Uterus (tissue), 4 donors: ENCODE measurements around the gene HPF1. TPM values are rescaled to one million over a fixed set of nuclear protein-coding genes. Genes with fewer than 3 reads are reported as not detected.
A peak's percentile ranks its signal among the peaks of the same experiment; 100 is the strongest.
"Not testable (repeated sequence)": the region's sequence is repeated elsewhere in the genome, so short reads cannot be mapped to it uniquely, and the experiment has no call there.

Source experiments
- DNase-seq, 2 donors: peaks; one replicate each; pipeline ENCODE4 v3.0.0-alpha.2; 2019 to 2020
- H3K27ac ChIP-seq, 2 donors: fragments of 200-600 bp; sonication (generic); 1 replicate in 1 of 2; 2 replicates in 1 of 2; pipeline ENCODE4 v1.5.1; 2016 to 2018
- H3K27me3 ChIP-seq, 2 donors: fragments of 200-600 bp; sonication (generic); one replicate each; pipeline ENCODE4 v1.5.1; 2018 to 2019; ENCODE audit warnings: control low read depth in 1 of 2
- H3K36me3 ChIP-seq, 2 donors: fragments of 200-600 bp; sonication (generic); one replicate each; pipeline ENCODE4 v1.5.1; 2019; ENCODE audit warnings: control low read depth in 1 of 2
- H3K4me1 ChIP-seq, 2 donors: fragments of 200-600 bp; sonication (generic); one replicate each; pipeline ENCODE4 v1.5.1; 2018 to 2019; ENCODE audit warnings: control low read depth in 1 of 2
- H3K4me3 ChIP-seq, 2 donors: fragments of 200-600 bp; sonication (generic); 1 replicate in 1 of 2; 2 replicates in 1 of 2; pipeline ENCODE4 v1.5.1; 2018 to 2019; ENCODE audit warnings: mild to moderate bottlenecking in 1 of 2
- H3K9me3 ChIP-seq, 2 donors: fragments of 200-600 bp; sonication (generic); one replicate each; pipeline ENCODE4 v1.5.1; 2019; ENCODE audit warnings: control low read depth in 1 of 2
- POLR2A ChIP-seq, 2 donors: fragments of 450-650 bp; IDR thresholded peaks; one replicate each; pipeline ENCODE4 v1.6.1; 2016; ENCODE audit warnings: antibody characterized with exemption in 2 of 2, mild to moderate bottlenecking in 1 of 2, moderate library complexity in 1 of 2
- intact Hi-C: fragments of 100-400 bp; cut with DNase I; formaldehyde crosslinking; loops from one replicate; pipeline ENCODE4 v1.15.1; 2023; ENCODE audit warnings: low total_unique reads
- total RNA-seq, 4 donors: library from RNA; depleted of rRNA in 3 of 4; stranded (reverse); fragments of >200 nt in 3 of 4; gene quantifications; one replicate each; pipeline versions ENCODE4 v1.1.0 to v1.2.4, GENCODE V29; 2014 to 2023
- TF ChIP-seq, protein P1 (sequence below), 4 experiments: fragments of 200-600 bp in 2 of 4; fragments of 450-650 bp in 2 of 4; sonication (generic) in 2 of 4; IDR thresholded peaks; one replicate each; pipeline ENCODE4 v1.5.1; 2016 to 2019; ENCODE audit warnings: antibody characterized with exemption in 4 of 4, mild to moderate bottlenecking in 2 of 4, moderate library complexity in 1 of 4
- donor health status: DM: yes; HTN: yes; CAD: no.

HPF1 gene
- 100 to 1,000 TPM in 1 of 4 donors, 10 to 100 TPM in 3; 23.6 to 169 (median 61.9) TPM for total RNA-seq

DNA sequence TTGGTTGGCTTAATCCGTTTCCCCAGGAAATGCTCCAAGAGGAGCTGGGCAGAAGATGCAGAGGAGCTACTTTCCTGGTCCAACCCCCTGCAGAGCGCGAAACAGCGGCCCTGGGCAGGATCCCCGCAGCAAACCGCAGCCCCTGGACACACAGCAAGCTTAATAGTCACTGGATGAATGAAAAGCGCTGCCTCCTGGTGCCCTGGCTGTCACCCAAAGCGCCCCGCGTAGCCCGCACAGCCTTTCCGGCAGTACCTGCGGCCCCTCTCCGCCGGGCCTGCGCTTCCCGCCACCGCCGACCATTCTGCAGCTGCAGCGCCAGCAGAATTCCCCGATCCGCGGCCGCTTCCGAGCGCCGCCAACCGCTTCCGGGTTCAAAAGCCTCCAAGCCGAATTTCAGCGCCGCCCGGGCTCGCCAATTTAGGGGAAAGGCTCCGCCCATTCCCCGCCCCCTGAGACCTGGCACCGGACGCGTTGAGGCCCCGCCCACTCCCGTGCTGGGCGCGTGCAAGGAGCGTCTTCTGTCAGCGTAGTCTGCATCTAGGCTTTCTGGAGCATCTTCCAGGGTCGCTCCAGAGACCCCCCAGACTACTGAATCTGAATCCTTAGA, at the start of gene HPF1:
Gene HPF1 (minus strand): TSS at position 370 of the 610 bp plus-strand sequence. CDS start 67 bp downstream, at position 303.
- Histone ChIP-seq H3K27me3 (no peaks in the 10 kb centered on the region), H3K36me3 (no peaks in the 10 kb centered on the region), H3K9me3 (no peaks in the 10 kb centered on the region), H3K27ac (peak within 1 kb of the TSS; percentile 65 to 72), H3K4me3 (peak within 1 kb of the TSS; percentile 81 to 87), H3K4me1 (no peaks in the 10 kb centered on the region)
- peak; percentile 93 to 96 for DNase-seq
- TF ChIP-seq, protein P1, sequence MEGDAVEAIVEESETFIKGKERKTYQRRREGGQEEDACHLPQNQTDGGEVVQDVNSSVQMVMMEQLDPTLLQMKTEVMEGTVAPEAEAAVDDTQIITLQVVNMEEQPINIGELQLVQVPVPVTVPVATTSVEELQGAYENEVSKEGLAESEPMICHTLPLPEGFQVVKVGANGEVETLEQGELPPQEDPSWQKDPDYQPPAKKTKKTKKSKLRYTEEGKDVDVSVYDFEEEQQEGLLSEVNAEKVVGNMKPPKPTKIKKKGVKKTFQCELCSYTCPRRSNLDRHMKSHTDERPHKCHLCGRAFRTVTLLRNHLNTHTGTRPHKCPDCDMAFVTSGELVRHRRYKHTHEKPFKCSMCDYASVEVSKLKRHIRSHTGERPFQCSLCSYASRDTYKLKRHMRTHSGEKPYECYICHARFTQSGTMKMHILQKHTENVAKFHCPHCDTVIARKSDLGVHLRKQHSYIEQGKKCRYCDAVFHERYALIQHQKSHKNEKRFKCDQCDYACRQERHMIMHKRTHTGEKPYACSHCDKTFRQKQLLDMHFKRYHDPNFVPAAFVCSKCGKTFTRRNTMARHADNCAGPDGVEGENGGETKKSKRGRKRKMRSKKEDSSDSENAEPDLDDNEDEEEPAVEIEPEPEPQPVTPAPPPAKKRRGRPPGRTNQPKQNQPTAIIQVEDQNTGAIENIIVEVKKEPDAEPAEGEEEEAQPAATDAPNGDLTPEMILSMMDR (IDR thresholded peaks at IDR 0.05): no peak
- TF ChIP-seq POLR2A (IDR thresholded peaks at IDR 0.05): peak; percentile 35 to 41
- intact Hi-C loops: no loop called here

DNA sequence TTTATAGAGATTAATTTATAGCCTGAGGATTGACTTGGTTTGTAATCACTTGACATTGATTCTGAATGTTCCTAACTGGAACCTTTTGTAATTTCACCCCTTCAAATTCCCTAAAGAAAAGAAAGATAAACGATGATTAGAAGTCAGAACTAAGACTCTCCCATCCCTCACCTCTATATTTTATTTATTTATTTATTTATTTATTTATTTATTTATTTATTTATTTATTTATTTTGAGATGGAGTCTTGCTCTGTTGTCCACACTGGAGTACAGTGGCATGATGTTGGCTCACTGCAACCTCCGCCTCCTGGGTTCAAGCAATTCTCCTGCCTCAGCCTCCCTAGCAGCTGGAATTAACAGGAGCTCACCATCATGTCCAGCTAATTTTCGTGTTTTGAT, 49.0 kb upstream of the HPF1 start:
- DNase-seq, H3K27ac ChIP-seq, H3K27me3 ChIP-seq, H3K9me3 ChIP-seq, intact Hi-C loops, H3K4me1 ChIP-seq, H3K36me3 ChIP-seq, H3K4me3 ChIP-seq: not testable (repeated sequence)

DNA sequence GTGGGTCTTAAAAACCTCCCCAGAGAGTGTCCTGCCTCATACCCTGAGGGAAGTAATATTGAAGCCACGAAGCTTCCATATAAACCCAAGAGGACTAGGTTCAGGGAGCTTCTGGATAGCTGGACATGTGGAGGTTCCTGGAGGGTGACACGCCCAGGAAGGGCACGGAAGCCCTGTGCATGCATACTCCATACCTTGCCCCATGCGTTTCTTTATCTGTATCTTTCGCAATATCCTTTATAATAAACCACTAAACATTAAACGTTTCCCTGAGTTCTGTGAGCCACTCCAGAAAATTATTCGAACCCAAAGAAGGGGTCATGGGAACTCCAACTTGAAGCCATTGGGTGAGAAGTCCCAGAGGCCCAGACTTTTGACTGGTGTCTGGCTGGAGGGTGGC, 45.7 kb upstream of the HPF1 start:
- no peak for TF ChIP-seq POLR2A (IDR thresholded peaks at IDR 0.05)
- TF ChIP-seq, protein P1 (IDR thresholded peaks at IDR 0.05): no peak
- Histone ChIP-seq H3K36me3 (no peaks in the 10 kb centered on the region), H3K27ac (no peak overlapping the region), H3K9me3 (no peaks in the 10 kb centered on the region), H3K4me3 (no peak overlapping the region), H3K4me1 (no peaks in the 10 kb centered on the region), H3K27me3 (peaks cover 0 to under 1% of the 10 kb centered on the region in 2 donors)
- intact Hi-C loops: no loop called here
- no peak for DNase-seq

DNA sequence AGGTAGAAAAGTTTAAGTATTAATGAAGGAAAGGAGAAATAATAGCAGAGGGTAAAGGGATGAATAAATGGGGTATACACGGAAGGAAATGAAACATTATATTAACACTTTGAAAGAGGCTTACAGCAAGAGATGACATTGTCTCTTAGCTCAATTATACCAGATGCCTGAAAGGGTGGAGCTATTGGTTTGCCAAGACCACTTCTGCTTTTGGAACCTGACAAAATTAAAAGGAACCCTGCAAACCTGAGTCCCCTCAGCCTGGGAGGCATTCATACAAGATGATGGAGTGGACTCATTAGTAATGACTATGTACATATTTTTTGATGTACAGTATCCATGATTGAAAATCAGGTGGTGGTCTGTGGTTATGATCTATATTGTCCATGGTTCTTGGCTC, 45.1 kb upstream of the HPF1 start:
- H3K4me1 ChIP-seq: no peaks in the 10 kb centered on the region
- intact Hi-C loops: no loop called here
- no peak for TF ChIP-seq POLR2A (IDR thresholded peaks at IDR 0.05)
- TF ChIP-seq, protein P1 (IDR thresholded peaks at IDR 0.05): no peak
- H3K27ac ChIP-seq: no peak overlapping the region
- no peaks in the 10 kb centered on the region for H3K36me3 ChIP-seq
- no peak for DNase-seq
- no peak overlapping the region for H3K4me3 ChIP-seq
- H3K9me3 ChIP-seq: no peaks in the 10 kb centered on the region
- H3K27me3 ChIP-seq: peaks cover 0 to 3% of the 10 kb centered on the region in 2 donors

DNA sequence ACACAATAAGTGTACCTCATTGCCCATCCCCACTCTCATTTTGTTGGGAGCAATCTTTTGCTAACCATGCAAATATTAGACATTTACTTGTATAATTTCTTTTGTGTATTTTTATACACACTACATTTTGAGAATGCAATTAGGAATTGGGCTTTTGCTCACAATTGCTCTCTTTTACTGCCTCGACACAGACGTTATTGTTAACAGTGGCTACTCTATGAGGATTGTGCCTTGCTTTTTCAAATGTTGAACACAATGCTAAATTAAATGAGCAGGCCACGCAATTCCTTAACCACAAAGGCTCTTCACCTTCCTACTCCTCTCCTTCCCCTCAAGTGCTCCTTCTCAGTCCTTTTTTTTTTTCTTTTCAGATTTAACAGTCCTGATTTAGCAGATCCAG, 42.8 kb upstream of the HPF1 start:
- Histone ChIP-seq H3K9me3 (no peaks in the 10 kb centered on the region), H3K4me3 (no peak overlapping the region), H3K27ac (no peak overlapping the region), H3K27me3 (peaks cover 0 to 3% of the 10 kb centered on the region in 2 donors), H3K36me3 (no peaks in the 10 kb centered on the region), H3K4me1 (no peaks in the 10 kb centered on the region)
- TF ChIP-seq POLR2A (IDR thresholded peaks at IDR 0.05): no peak
- TF ChIP-seq, protein P1 (IDR thresholded peaks at IDR 0.05): no peak
- no peak for DNase-seq
- intact Hi-C loops: no loop called here
